Measurements from ENCODE around the gene LRRC4C. TPM values are rescaled to one million over a fixed set of nuclear protein-coding genes. Genes with fewer than 3 reads are reported as not detected.

The LRRC4C gene
- total and polyA plus RNA-seq, 2 donors (not counting 3 experiments of a cell fraction or from before 2014, with no cell fraction given) = not detected

- dilution Hi-C loops (cut with MboI; ENCODE audit: extremely low pct_ligation_motif_present, low sequenced_read_pairs) = no loop called here
- no peaks in the 10 kb centered on the region for H3K79me2 ChIP-seq (ENCODE audit: control insufficient read depth, insufficient read depth, low read length)
- H3K36me3 ChIP-seq (ENCODE audit: control insufficient read depth in 2 of 2, extremely low read depth in 1 of 2, insufficient read depth in 2 of 2, low read length in 2 of 2) = no peaks in the 10 kb centered on the region
- CTCF ChIA-PET = no interaction called here
- DNase-seq (ENCODE audit: low read depth, low spot score) (no peak), FAIRE-seq (no peak)
- TF ChIP-seq FOS (IDR thresholded peaks at IDR 0.05; ENCODE audit: borderline replicate concordance, insufficient read depth, low read length) (no peak), MAX (IDR thresholded peaks at IDR 0.05; ENCODE audit: insufficient read depth, insufficient read length) (no peak), EZH2 (IDR thresholded peaks at IDR 0.05; ENCODE audit: borderline replicate concordance, low read depth, low read length, severe bottlenecking) (no peak), CTCF (IDR thresholded peaks at IDR 0.05; ENCODE audit: extremely low read depth in 1 of 2, insufficient read depth in 1 of 2, low read depth in 1 of 2, low read length in 2 of 2) (no peak), MYC (IDR thresholded peaks at IDR 0.05; ENCODE audit: low read depth, low read length) (no peak), POLR2AphosphoS5 (IDR thresholded peaks at IDR 0.05; ENCODE audit: insufficient read depth, low read depth, low read length) (no peak), POLR2A (IDR thresholded peaks at IDR 0.05; ENCODE audit: low read depth, low read length) (no peak), GATA2 (IDR thresholded peaks at IDR 0.05; ENCODE audit: insufficient read depth, insufficient read length, low read depth, low read length) (no peak), JUN (IDR thresholded peaks at IDR 0.05; ENCODE audit: borderline replicate concordance, insufficient read depth, insufficient read length, low read depth) (no peak)
- H3K4me3 ChIP-seq (replicated peaks in 1 of 3; ENCODE audit: insufficient read depth in 1 of 3, low read depth in 1 of 3, low read length in 3 of 3) = no peak overlapping the region
- no peaks in the 10 kb centered on the region for H4K20me1 ChIP-seq (replicated peaks; ENCODE audit: control insufficient read depth, extremely low read depth, insufficient read depth, low read length)
- H3K4me1 ChIP-seq (ENCODE audit: control insufficient read depth, extremely low read depth, insufficient read depth, low read length) = no peaks in the 10 kb centered on the region
- no peak overlapping the region for H3K27ac ChIP-seq (ENCODE audit: insufficient read depth, low read depth, low read length)
- no peaks in the 10 kb centered on the region for H3K9me1 ChIP-seq (replicated peaks; ENCODE audit: control insufficient read depth, extremely low read depth, insufficient read depth, low read length)
- intact Hi-C loops (cut with micrococcal nuclease) = no loop called here
- H3K9me3 ChIP-seq (replicated peaks; ENCODE audit: control insufficient read depth, insufficient read depth, low read length) = no peaks in the 10 kb centered on the region
- no peak overlapping the region for H3K4me2 ChIP-seq (ENCODE audit: insufficient read depth, low read length)
- no peaks in the 10 kb centered on the region for H3K27me3 ChIP-seq (ENCODE audit: control insufficient read depth in 2 of 2, insufficient read depth in 2 of 2, low read length in 2 of 2)
- H3K9ac ChIP-seq (replicated peaks; ENCODE audit: extremely low read depth, insufficient read depth, low read length) = no peak overlapping the region
- no peak overlapping the region for H2AFZ ChIP-seq (ENCODE audit: low read depth, low read length)
- POLR2A ChIA-PET = no interaction called here
- no TSS peak for BruUV-seq (replicated peaks)
Measured at GRCh38 chr11:40166892-40167291, 1292.6 kb downstream of the LRRC4C start.

Data from endothelial cell of umbilical vein (primary cell).